Right kidney (tissue), 1 donor: ENCODE measurements around the gene ABCA10.

Experiments
- DNase-seq: peaks from one replicate; pipeline ENCODE4 v3.0.0-alpha.2; 2016

Gene ABCA10

DNA sequence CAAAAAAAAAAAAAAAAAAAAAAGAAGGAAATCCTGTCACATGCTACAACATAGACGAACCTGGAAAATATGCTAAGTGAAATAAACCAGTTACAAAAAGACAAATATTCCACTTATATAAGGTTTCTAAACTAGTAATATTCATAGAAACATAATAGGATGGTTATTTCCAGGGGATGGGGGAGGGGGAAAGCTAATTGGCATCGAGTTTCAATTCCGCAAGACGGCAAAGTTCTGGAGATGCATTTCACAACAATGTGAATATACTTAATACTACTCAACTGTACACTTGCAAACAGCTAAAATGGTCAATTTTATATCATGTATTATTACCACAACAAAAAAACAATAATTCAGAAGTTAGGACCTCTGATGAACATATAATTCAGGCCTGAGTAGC lies 130.0 kb downstream of the ABCA10 start:
- no peak for DNase-seq
